Right hindlimb (tissue), 1 donor: ENCODE measurements around the gene MYRF.

Experiments
- DNase-seq: peaks from one replicate; pipeline ENCODE4 v3.0.0-alpha.2; 2018

The MYRF gene

DNA sequence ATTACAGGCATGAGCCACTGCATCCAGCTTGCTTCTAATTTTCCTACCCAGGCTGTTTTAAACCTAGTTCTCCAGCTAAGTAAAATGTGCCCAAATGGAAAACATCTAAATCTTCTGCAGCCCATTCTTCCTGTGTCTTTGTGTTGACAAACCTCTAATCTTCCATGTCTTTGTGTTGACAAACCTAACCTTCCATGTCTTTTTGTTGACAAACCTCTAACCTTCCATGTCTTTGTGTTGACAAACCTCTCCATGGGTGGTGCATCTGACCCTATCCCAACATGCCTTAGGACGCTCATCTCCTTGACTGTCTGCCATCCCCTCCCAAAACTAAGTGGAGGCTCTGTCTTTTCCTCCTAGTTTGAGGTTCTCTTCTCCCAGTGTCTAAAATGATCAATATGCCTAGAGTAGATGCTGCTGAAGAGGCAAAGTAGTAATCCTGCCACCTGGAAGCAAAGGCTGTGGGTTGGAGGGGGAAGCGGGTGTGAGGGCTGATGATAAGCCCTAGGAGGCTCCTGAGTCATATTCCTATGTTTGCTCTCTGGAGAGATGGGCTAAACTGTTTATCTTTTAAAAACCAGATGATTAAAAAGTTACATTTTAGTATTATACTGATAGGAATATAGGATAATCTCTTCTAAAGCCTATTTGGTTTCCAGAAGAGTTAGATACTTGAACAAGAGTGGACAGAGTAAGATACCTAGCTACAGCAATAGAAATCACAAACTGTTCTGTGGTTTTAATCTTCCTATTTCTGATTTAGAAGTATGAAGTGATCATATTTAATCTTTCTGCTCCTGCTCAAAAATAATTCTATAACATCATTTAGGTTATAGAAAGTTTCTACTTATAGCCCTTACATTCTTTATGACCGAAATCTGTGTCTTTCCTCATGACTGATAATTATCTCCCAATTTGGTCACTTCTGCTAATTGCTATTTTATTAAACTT lies 48.2 kb downstream of the MYRF start:
- DNase-seq: no peak

DNA sequence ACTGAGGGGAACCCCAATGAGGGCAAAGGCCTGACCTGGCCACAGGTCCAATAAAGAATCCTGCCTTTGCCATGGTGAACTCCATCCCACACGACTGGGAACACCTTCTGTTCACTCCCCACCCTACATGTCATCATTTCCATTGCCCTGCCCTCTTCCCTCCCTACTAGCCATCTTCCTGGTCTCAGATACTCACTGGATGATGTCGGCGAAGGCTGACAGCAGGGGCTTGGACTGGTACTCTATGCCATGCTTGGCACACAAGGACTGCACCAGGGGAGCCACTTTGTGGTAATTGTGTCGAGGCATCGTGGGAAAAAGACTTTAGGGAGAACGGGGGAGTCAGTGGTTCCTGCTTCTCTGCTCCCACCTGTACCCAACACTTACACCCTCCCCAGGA lies 50.2 kb downstream of the MYRF start:
- no peak for DNase-seq

DNA sequence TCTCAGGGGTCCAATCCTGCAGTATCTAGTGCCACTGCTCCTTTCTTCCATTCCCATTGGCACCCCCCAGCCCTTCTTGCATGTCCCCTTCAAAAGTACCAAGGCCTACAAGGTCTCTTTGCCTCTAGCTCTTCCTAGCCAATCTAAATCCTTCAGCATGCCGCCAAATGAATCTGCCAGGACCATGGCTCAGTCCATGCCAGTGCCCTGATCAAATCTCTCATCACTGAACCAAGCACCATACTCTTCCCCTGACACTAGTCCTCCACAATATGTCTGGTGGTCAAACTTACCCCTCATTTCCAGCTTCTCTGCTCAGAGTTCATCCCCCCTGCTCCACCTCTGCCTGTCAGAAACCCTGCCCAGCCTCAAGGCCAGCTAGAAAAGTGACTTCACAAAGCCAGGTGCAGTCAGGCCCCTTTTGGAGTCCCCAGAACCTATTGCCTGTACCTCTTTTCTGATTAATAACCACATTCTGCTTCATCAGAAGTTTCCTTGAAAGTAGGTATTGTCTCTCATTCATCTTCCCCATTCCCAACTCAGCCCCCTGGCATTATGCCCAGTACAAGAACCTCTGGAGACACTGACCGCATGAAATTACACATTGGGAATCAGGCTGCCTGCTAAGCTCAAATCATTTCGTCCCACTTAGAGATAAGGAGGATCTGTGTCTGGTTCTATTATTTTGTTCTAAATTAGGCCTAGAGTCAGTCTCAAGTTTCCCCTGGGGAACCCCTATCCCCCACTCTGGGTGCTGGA lies 51.6 kb downstream of the MYRF start:
- DNase-seq: no peak

DNA sequence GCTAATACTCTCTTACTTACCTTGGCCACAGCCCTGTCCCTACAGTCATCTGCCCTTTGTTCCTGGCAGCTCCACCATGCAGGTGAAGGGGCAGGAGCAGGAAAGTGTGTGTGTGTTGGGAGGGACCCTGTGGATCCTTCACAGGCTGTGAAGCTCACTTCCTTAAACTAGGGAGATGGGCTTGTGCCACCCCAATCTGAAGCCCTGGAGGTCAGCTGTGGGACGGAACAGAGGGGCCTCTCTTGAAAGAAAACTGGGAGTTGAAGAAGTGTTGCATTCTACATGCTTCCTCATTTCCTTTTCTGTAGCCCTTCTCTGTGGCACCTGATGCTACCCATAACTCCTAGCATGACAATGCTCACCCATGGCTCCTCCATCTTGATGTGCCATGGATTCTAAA lies 52.7 kb downstream of the MYRF start:
- no peak for DNase-seq

DNA sequence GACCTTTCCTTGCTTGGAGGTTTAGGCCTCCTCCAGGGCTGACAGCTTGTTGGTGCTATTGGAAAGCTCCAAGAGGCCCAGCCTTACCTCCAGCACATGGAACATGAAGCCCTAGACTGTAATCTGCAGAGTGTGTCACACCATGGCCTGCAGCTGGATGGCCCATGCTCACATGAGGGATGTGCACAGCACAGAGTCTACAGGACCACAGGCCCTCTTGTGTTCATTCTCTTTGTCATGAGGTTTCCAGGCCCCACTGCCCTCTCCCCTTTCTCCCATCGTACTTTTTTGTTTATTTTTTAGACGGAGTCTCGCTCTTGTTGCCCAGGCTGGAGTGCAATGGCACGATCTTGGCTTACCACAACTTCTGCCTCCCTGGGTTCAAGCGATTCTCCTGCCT lies 54.3 kb downstream of the MYRF start:
- DNase-seq: no peak

DNA sequence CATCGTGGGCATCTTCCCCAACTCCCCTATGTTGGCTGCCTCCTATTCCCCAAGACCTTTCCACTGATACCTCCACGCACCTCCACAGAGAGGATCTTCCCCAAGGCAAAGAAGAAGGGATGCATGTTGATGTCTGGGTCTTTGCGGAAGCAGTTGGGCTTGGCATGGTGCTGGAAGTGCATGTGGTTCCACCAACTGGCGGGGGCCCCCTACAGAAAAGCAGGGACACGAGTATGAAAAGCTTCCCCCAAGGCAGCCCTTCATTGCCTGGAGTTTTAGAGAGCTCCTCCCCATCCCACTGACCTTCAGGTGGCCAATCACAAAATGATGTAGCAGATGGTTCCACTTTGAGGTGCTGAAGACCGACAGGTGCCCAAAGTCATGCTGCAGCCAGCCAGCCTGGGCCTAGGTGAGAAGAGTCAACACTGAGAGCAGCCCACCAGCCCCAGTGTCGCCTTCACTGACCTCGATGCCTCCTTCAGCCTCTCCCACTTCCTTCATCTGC lies 58.3 kb downstream of the MYRF start:
- no peak for DNase-seq

DNA sequence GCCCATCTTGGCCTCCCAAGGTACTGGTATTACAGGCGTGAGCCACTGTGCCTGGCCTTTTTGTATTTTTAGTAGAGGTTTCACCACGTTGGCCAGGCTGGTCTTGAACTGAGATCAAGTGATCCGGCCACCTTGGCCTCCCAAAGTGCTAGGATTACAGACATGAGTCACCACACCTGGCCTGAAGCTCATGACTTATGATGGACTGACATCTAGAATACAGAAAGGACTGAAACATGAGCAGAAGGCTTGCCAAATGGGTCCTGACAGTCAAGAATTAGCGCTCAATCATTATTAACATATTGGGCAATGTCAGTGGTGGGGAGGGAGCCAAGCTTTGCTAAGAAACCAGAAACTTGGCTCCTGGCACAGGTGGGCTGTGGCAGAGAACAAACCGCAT lies 59.4 kb downstream of the MYRF start:
- no peak for DNase-seq

DNA sequence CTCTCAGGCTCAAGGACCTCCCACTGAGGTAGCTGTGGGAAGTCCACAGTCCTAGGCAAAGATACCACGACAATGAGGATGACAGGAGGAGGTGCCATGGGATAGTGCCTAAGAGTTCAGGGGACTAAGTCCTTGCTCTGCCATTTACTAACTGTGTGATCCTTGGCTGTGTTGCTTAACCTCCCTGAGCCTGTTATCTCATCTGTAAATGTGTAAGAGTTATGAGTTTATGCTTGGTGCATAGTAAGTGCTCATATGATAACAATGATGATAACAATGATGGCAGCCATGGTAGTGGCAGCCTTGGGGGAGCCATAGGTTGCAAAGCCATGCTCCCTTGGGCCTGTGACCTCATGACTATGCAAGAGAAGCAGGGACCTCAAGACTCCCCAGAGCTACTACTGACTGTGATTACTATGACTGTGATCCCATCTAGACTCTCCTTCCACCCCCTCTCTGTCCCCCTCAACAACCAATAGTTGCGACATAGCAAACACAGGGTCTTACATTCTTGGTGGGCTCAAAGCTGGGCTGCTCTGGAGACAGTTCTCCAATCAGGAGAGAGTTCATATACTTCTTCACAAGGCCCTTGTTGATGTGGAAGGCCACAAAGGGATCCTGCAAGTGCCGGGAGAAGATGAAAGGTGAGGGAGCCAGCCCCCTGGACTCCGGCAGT lies 60.4 kb downstream of the MYRF start:
- no peak for DNase-seq

DNA sequence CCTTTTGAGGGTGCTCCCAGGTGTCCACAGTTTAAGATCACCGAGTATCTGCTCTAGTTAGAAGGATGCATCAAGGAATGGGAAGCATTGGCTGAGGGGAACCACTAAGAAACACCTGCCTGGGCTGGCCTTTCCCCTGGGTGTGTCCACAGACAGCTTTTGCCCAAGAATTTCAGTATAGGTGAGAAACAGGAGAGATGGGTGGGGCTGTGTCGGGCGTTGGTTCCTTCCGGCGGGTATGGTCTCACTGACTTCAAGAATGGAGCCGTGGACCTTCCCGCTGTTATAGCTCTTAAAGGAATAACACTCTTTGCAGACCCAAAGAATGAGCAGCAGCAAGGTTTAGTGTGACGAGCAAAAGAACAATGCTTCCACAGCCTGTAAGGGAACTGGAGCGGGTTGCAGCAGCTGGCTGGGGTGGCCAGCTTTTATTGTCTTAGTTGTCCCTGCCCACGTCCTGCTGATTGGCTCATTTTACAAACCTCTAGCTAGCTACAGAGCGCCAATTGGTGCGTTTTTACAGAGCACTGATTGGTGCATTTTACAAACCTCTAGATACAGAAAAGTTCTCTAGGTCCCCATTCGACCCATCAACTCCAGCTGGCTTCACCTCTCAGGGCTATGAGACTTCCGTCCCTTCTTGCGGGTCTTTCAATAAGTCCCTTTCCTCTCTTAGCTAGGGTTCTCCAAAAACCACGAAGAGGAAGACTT lies 62.0 kb downstream of the MYRF start:
- peak; percentile 38 for DNase-seq

DNA sequence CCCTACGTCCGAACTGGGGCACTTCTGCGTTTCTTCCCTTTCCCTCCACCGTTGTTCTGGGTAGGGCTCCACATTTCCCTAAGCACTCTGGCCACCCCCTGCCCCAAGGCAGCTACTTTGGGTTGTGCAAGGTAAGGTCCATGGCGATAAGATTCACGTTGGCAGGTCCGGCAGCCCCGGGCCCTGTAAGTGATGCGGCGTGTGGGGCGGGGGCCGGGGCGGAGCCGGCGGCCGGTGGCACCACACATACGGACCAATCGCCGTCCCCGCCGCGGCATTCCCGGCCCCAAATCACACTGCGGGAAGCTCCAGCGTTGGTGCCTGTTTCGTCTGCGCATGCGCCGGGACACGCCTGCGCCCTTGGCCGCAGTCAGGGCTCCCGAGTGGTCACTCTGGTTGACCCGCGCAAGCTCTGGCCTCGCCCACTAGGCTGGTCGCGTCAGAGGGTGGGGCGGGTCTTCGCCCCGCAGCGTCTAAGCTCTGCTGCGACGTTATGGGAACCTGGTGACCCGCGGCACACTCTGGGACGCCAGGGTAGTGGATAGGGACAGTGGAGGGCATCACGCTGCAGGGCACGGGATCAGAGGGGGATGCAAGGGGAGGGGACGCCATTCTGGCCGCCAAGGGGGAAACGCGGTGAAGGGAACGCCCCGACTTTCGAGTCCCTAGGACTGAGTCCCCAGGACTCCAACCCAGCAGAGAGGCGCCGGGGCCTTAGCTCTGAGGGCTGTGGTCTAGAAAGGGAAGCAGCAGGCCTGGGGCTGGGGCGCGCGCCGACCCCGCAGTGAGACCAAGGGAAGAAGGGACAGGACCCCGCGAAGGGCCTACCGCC lies 62.7 kb downstream of the MYRF start:
- peak; percentile 95 for DNase-seq

DNA sequence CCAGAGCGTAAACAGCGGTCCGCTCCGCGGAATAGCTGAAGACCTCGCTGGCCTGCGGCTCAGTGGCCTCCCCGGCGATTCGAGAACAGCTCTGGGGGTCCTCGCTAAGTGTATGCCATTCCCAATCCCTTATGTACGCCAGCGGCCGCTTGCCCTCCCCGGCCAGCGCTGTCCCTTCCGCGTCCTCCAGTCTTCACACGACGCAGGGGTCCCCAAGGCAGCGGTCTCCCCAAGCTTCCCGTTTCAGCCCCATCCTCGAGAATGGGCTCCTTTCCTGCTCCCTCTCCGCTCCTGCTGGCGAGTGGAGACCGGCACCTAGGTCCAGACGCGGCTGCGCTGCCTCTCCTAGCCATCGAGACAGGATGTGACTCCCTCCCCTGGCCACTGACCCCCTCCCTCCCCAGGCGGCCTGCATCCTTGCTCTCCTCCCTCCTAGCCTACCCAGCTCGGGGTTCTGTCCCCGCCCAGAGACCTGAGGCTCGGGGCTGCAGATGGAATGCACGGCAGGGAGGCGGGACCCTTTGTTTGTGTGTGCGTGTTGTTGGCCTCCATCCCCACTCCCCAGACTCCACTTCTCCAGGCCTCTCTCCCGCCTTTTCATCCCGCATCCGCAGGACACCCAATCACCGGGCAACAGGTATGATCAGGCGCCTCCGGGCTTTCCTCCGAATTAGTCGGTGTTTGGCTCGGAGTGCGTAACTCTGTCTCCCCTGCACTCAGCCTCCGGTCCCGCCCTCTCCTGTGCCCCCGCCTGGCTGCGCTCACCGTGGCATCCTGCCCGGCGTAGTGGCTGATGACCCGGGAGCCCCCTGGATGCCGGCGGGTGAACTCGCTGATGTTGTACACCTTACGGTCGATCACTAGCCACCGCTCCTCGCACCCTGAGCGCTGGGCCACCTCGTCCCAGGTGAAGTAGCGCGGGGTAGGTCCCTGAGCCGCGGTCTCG lies 63.6 kb downstream of the MYRF start:
- peak; percentile 78 for DNase-seq

DNA sequence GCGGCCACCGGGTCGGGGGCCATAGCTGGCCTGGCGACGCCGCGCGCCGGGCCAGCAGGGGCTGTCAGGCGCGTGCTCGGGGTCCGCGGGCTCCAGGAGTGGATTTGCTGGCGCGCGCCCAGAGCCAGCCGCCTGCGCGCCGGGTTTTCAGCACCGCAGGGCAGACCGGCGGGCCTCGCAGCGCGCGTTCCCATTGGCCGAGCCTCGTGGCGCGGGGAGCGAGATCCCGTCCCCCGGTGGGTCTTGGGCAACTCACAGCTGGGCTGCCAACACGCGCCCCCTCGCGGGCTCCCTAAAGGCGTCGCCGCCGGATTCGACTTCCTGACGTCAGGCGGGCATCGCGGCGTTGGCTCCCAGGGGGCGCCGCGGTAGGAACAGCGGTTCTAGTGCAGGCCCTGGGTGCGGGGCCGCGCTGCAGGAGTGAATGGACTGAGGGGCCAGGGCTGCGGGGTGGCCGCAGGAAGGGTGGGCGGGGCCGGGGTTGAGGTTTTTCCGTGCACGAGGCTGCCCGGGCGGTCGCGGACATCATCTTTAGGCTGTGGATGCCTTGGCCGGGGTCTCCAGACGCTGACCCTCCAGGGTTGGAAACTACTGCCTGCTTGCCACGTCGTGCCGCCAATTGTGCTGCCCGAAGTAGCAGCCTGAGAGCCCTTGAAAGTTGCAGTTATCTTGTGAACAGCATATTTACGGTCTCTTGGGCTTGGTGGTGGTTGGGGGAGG lies 64.5 kb downstream of the MYRF start, which contains the start of gene FADS1:
Gene FADS1 (minus strand): TSS at position 268 of the 720 bp plus-strand sequence. CDS start 74 bp downstream, at position 194.
- peak; percentile 91 for DNase-seq

DNA sequence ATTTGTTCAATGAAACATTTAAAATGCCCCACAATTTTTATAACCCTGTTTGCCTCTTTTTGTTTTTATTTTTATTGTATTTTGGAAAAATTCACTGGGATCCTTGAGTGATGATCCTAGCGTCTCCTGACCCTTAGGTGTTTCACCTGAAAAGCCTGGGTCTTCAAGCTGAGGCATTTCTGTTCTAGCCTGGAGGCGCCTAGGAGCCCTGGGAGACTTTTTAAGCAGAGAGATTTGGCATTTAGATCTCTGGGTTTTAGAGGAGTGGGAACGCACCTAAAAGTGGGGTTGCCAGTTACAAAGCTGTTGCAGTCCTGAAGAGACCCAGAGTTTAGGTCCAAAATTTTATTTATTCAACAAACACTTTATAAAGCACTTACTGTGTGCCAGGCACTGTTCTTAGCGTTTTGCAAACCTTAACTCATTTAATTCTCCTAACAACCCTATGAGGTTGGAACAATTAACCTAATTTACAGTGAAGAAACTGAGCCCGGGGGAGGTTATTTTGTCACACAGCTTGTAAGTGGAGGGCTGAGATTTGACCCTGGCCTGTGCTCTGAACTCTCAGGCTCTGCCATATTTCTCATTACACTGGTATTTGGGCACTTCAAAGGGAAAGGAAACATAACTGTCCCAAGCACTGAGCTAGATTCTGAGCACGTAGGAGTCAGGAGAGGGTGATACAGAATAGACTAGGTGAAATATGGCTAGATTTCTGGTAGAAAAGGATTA lies 65.2 kb downstream of the MYRF start:
- DNase-seq: no peak

DNA sequence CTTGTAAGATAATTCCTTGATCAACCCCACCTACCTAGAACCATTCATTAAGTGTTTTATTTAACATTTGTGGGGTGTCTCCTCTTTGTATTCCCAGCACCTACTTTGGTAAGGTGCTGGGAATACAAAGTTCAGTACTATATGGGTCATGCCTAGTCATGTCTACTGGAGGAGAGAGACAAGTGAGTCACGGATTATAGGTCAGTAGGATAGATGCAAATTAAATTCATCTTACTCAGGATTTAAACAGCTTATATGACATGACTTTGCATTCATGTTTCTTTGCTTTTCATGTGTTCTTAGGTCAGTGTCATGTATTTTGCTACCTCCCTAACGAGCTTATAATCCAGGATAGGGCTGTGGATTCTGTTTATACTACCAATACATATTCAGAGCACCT lies 67.7 kb downstream of the MYRF start:
- no peak for DNase-seq

DNA sequence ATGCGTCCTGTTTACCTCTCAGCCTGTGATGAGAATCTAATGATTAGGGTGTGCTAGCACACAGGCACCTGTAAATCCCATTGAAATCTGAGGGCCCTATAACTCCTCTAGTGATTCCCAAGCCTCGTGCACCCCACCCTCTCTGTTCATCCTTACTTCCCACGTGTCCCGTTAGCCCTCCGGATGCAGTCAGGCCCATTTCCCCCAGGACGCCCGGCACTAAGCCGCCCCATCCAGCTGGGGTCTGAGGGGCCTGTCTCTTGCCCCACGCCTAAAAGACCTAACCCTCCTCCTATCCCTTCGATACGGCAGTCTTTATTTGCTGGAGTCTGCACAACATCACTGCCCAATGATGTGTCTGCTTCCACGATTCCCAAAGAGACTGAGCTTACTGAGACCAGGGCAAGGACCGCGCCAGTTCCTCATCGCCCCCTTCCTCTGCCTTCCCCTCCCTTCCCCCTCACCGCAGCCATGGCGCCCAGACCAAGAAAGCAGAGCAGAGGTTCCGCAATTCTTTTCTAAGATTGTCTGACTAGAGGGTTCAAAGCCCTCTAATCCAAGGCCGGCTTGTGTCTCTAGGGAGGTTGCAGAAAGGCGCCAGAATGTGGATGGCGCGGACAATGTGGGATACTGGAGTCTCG lies 74.6 kb downstream of the MYRF start:
- DNase-seq: peak; percentile 43

DNA sequence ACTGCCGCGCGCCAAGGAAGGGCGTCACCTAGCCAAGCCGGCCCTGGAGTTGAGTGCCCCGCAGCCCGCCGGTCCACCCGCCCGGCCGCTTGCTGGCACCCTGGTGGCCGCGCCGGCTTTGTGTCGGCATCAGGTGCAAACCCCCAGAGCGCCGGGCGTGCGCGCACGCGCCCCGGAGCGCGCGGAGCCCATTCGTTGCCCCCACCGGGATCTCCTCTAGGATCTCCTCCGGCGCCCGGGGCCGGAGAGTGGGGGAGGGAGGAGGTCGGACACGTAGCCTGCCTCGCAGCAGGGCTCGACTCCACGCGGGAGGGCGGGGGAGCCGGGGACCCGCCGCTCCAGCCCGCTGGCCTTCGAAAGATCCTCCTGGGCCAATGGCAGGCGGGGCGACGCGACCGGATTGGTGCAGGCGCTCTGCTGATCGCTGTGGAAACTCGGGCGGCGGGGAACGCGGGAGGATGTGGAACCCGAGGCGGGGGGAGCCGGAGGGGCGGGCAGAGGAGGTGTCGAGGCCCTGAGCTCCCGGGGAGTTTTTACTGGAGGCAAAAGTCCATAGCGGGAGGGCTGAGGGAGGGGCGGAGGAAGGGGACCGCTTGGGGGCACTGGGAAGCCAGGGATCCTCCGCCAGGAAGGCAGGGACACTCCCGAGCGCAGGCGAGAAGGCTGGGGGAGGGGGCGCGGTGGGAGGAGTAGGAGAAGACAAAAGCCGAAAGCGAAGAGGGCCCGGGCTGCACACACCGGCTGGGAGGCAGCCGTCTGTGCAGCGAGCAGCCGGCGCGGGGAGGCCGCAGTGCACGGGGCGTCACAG lies 75.3 kb downstream of the MYRF start, which contains the start of gene FADS2:
Gene FADS2 (plus strand): TSS at position 730 of the 808 bp plus-strand sequence. CDS start 91 bp downstream, outside the sequence.
- DNase-seq: peak; percentile 99

DNA sequence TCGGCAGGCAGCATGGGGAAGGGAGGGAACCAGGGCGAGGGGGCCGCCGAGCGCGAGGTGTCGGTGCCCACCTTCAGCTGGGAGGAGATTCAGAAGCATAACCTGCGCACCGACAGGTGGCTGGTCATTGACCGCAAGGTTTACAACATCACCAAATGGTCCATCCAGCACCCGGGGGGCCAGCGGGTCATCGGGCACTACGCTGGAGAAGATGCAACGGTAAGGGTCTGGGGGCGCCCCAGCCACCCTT lies 75.9 kb downstream of the MYRF start:
- no peak for DNase-seq
